ENCODE results near the gene ITPR2. TPM values are rescaled to one million over a fixed set of nuclear protein-coding genes. Genes with fewer than 3 reads are reported as not detected.
"Not testable (repeated sequence)": the region's sequence is repeated elsewhere in the genome, so short reads cannot be mapped to it uniquely, and the experiment has no call there.

The ITPR2 gene
- total RNA-seq, 1 donor from 2014 or later = 14.6 TPM

DNA sequence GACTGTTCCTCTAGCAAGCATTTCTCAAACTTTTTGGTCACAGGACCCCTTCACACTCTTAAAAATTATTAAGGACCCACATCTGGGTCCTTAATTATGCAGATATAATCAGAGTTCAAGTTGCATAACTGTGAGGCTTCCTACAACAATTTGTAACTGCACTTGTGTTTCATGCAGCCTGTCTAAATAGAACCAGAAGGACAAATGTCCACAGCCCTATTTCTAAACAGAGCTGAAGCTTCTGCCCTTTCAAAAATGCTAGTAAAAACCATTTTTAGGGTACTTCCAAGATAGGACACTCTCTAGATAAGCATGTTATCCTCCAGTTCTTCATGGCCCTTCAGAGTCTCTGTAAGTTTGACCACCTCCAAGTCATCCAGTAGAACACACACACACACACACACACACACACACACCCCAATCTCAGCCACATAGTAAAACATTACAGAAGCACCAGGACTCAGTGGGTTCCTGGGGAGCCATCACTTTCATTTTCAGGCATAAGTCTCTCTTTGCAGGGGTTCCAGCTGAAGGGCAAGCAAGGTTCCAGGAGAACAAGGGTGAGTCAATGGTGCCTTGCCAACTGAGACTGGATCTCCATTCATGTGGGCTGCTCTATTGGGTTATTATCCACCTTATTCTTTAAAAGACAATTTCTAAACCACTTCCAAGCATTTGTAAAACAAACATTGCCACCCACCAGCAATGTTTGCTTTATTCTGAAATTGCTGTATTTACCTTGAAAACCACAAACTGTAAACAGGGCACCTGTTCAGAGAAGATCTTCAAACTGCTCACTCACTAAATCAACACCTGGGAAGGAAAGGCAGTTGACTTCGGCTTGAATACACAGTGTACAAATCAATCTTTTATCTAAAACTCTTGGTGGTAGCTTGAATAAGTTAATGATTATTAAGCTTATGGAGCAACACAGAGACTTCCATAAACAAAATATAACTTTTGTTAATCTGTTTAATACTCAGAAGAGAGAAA is 64.1 kb downstream of the ITPR2 start:
- Histone ChIP-seq H3K4me1 (ENCODE audit: control insufficient read depth in 3 of 3, insufficient read depth in 3 of 3, low read length in 3 of 3) (peaks cover 0 to 6% (median 0%) of the 10 kb centered on the region in 3 donors), H3K9ac (ENCODE audit: low read depth in 1 of 3, low read length in 3 of 3) (no peak overlapping the region), H3K27me3 (ENCODE audit: control insufficient read depth in 3 of 3, insufficient read depth in 3 of 3, low read length in 3 of 3) (no peaks in the 10 kb centered on the region), H3K27ac (ENCODE audit: low read depth, low read length) (no peak overlapping the region), H3K36me3 (ENCODE audit: control insufficient read depth in 3 of 3, insufficient read depth in 3 of 3, low read length in 3 of 3) (no peaks in the 10 kb centered on the region), H3K4me3 (ENCODE audit: low read length in 3 of 3) (no peak overlapping the region), H3K9me3 (ENCODE audit: control insufficient read depth in 3 of 3, low read length in 3 of 3) (no peaks in the 10 kb centered on the region)

GRCh38 chr12:26767865-26768264 is 65.1 kb downstream of the ITPR2 start:
- Histone ChIP-seq H3K4me3 (ENCODE audit: low read length in 3 of 3) (no peak overlapping the region), H3K27ac (ENCODE audit: low read depth, low read length) (no peak overlapping the region), H3K9me3 (ENCODE audit: control insufficient read depth in 3 of 3, low read length in 3 of 3) (no peaks in the 10 kb centered on the region)

GRCh38 chr12:26767116-26767515 is 65.9 kb downstream of the ITPR2 start:
- H3K4me1 ChIP-seq (ENCODE audit: control insufficient read depth in 3 of 3, insufficient read depth in 3 of 3, low read length in 3 of 3) = peaks cover 0 to 6% (median 0%) of the 10 kb centered on the region in 3 donors
- H3K9ac ChIP-seq (ENCODE audit: low read depth in 1 of 3, low read length in 3 of 3) = no peak overlapping the region
- no peaks in the 10 kb centered on the region for H3K27me3 ChIP-seq (ENCODE audit: control insufficient read depth in 3 of 3, insufficient read depth in 3 of 3, low read length in 3 of 3)
- H3K27ac ChIP-seq (ENCODE audit: low read depth, low read length) = no peak overlapping the region
- H3K36me3 ChIP-seq (ENCODE audit: control insufficient read depth in 3 of 3, insufficient read depth in 3 of 3, low read length in 3 of 3) = no peaks in the 10 kb centered on the region
- no peak overlapping the region for H3K4me3 ChIP-seq (ENCODE audit: low read length in 3 of 3)
- no peaks in the 10 kb centered on the region for H3K9me3 ChIP-seq (ENCODE audit: control insufficient read depth in 3 of 3, low read length in 3 of 3)

More at GRCh38 chr12:26767865-26768264, 65.1 kb downstream of the ITPR2 start:
- peaks cover 0 to 6% (median 0%) of the 10 kb centered on the region in 3 donors for H3K4me1 ChIP-seq (ENCODE audit: control insufficient read depth in 3 of 3, insufficient read depth in 3 of 3, low read length in 3 of 3)
- H3K27me3 ChIP-seq (ENCODE audit: control insufficient read depth in 3 of 3, insufficient read depth in 3 of 3, low read length in 3 of 3) = no peaks in the 10 kb centered on the region
- no peaks in the 10 kb centered on the region for H3K36me3 ChIP-seq (ENCODE audit: control insufficient read depth in 3 of 3, insufficient read depth in 3 of 3, low read length in 3 of 3)
- H3K9ac ChIP-seq (ENCODE audit: low read depth in 1 of 3, low read length in 3 of 3) = no peak overlapping the region

DNA sequence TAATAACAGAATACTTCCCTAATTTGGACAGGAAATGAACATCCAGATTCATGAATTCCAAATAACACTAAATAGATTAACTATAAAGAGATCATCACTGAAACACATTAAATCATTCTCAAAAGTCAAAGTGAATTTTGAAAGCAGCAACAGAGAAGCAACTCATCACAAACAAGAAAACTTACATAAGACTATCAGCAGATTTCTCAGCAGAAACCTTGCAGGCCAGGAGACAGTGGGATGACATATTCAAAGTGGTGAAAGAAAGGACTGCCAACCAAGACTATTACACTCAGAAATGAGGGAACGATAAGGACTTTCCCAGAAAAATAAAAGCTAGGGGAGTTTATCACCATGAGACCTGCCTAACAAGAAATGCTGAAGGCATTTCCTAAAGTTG is 70.8 kb downstream of the ITPR2 start:
- H3K27ac ChIP-seq (ENCODE audit: low read depth, low read length) = no peak overlapping the region
- no peak overlapping the region for H3K9ac ChIP-seq (ENCODE audit: low read depth in 1 of 3, low read length in 3 of 3)
- no peaks in the 10 kb centered on the region for H3K4me1 ChIP-seq (ENCODE audit: control insufficient read depth in 3 of 3, insufficient read depth in 3 of 3, low read length in 3 of 3)
- no peaks in the 10 kb centered on the region for H3K36me3 ChIP-seq (ENCODE audit: control insufficient read depth in 3 of 3, insufficient read depth in 3 of 3, low read length in 3 of 3)
- H3K9me3 ChIP-seq (ENCODE audit: control insufficient read depth in 3 of 3, low read length in 3 of 3) = peaks cover 0 to 2% (median 0%) of the 10 kb centered on the region in 3 donors
- no peak overlapping the region for H3K4me3 ChIP-seq (ENCODE audit: low read length in 3 of 3)
- H3K27me3 ChIP-seq (ENCODE audit: control insufficient read depth in 3 of 3, insufficient read depth in 3 of 3, low read length in 3 of 3) = no peaks in the 10 kb centered on the region

- no peak overlapping the region for H3K27ac ChIP-seq (ENCODE audit: low read depth, low read length)
- H3K4me3 ChIP-seq (ENCODE audit: low read length in 3 of 3) = no peak overlapping the region
- no peaks in the 10 kb centered on the region for H3K27me3 ChIP-seq (ENCODE audit: control insufficient read depth in 3 of 3, insufficient read depth in 3 of 3, low read length in 3 of 3)
- H3K9ac ChIP-seq (ENCODE audit: low read depth in 1 of 3, low read length in 3 of 3) = no peak overlapping the region
- no peaks in the 10 kb centered on the region for H3K36me3 ChIP-seq (ENCODE audit: control insufficient read depth in 3 of 3, insufficient read depth in 3 of 3, low read length in 3 of 3)
- H3K4me1 ChIP-seq (ENCODE audit: control insufficient read depth in 3 of 3, insufficient read depth in 3 of 3, low read length in 3 of 3) = no peaks in the 10 kb centered on the region
- peaks cover 0 to 2% (median 0%) of the 10 kb centered on the region in 3 donors for H3K9me3 ChIP-seq (ENCODE audit: control insufficient read depth in 3 of 3, low read length in 3 of 3)
These were observed 71.2 kb downstream of the ITPR2 start for GRCh38 chr12:26761775-26762174.

DNA sequence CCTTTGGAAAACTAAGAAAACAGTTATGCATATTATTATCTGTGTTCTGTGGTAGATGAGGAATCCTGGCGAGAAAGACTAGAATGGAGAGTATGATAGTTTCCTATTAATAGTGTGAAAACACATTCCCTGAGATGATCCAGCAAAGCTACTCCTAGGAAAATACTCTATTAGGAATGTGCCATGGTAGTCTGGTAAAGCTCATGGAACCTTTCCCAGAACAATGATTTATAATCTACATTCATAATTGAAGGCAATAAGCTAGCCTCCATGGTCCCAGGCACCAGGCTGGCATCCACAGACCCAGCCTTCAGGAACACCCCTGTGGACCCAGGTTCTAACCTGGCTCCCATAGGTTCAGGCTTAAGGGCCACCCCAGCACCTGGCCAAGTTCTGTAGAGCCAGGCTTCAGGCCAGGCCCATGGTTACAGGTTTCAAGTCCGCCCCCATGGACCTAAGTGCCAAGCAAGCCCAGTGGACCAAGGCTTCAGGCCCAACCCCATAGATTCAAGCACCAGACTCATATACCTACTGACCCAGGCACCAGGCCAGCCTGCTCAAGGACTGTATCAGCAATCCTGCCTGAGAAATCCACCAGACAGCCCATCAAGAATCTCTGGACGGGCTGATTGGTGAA is 72.2 kb downstream of the ITPR2 start:
- H3K27me3 ChIP-seq (ENCODE audit: control insufficient read depth in 3 of 3, insufficient read depth in 3 of 3, low read length in 3 of 3) = no peaks in the 10 kb centered on the region
- H3K27ac ChIP-seq (ENCODE audit: low read depth, low read length) = no peak overlapping the region
- no peaks in the 10 kb centered on the region for H3K36me3 ChIP-seq (ENCODE audit: control insufficient read depth in 3 of 3, insufficient read depth in 3 of 3, low read length in 3 of 3)
- no peaks in the 10 kb centered on the region for H3K4me1 ChIP-seq (ENCODE audit: control insufficient read depth in 3 of 3, insufficient read depth in 3 of 3, low read length in 3 of 3)
- peaks cover 0 to 2% (median 0%) of the 10 kb centered on the region in 3 donors for H3K9me3 ChIP-seq (ENCODE audit: control insufficient read depth in 3 of 3, low read length in 3 of 3)
- no peak overlapping the region for H3K4me3 ChIP-seq (ENCODE audit: low read length in 3 of 3)
- no peak overlapping the region for H3K9ac ChIP-seq (ENCODE audit: low read depth in 1 of 3, low read length in 3 of 3)

GRCh38 chr12:26755362-26755761 is 77.6 kb downstream of the ITPR2 start:
- H3K9me3 ChIP-seq (ENCODE audit: control insufficient read depth in 3 of 3, low read length in 3 of 3); H3K4me3 ChIP-seq (ENCODE audit: low read length in 3 of 3); H3K36me3 ChIP-seq (ENCODE audit: control insufficient read depth in 3 of 3, insufficient read depth in 3 of 3, low read length in 3 of 3); H3K9ac ChIP-seq (ENCODE audit: low read depth in 1 of 3, low read length in 3 of 3); H3K27ac ChIP-seq (ENCODE audit: low read depth, low read length); H3K27me3 ChIP-seq (ENCODE audit: control insufficient read depth in 3 of 3, insufficient read depth in 3 of 3, low read length in 3 of 3); H3K4me1 ChIP-seq (ENCODE audit: control insufficient read depth in 3 of 3, insufficient read depth in 3 of 3, low read length in 3 of 3): not testable (repeated sequence)

DNA sequence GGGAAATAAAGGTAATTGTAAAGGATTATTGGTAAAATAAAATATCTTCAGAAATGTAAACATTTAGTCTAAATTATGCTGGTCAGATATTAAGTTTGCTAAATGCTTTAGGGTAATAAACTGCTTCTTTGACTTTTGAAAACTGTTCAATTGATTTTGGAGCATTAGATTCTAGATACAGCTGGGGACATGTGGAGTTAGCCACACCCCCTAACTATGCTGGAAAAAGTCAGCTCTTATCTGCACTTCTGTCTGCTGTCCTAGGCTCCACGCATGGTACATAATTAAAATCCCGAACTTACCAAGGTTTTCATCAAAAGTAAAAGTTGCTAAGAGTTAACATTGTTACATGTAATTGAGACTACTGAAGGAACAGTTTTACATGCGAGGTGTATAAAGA is 78.8 kb downstream of the ITPR2 start:
- peaks cover 0 to 3% (median 0%) of the 10 kb centered on the region in 3 donors for H3K4me1 ChIP-seq (ENCODE audit: control insufficient read depth in 3 of 3, insufficient read depth in 3 of 3, low read length in 3 of 3)
- no peak overlapping the region for H3K27ac ChIP-seq (ENCODE audit: low read depth, low read length)

DNA sequence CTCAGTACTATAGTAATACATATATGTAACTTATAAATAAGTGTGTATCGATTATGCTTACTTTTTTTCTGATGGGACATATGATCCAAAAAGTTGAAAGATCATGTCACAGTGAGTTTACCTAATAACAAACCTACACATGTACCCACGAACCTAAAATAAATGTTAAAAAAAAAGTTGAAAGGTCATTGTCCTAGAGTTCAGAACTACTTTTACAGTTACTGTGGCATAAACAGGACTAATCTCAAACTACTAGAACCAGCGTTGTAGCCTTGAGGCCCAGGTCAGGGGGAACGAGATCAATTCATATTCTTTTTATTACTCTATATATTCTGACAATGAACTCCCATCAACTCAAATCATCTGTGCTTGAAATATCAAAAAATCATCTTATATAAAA is 81.8 kb downstream of the ITPR2 start:
- Histone ChIP-seq H3K4me3 (ENCODE audit: low read length in 3 of 3) (no peak overlapping the region), H3K27ac (ENCODE audit: low read depth, low read length) (no peak overlapping the region), H3K9ac (ENCODE audit: low read depth in 1 of 3, low read length in 3 of 3) (no peak overlapping the region), H3K36me3 (ENCODE audit: control insufficient read depth in 3 of 3, insufficient read depth in 3 of 3, low read length in 3 of 3) (no peaks in the 10 kb centered on the region), H3K4me1 (ENCODE audit: control insufficient read depth in 3 of 3, insufficient read depth in 3 of 3, low read length in 3 of 3) (peaks cover 0 to 3% (median 0%) of the 10 kb centered on the region in 3 donors), H3K27me3 (ENCODE audit: control insufficient read depth in 3 of 3, insufficient read depth in 3 of 3, low read length in 3 of 3) (no peaks in the 10 kb centered on the region), H3K9me3 (ENCODE audit: control insufficient read depth in 3 of 3, low read length in 3 of 3) (no peaks in the 10 kb centered on the region)

More for the DNA sequence above, 78.8 kb downstream of the ITPR2 start:
- no peaks in the 10 kb centered on the region for H3K9me3 ChIP-seq (ENCODE audit: control insufficient read depth in 3 of 3, low read length in 3 of 3)
- no peak overlapping the region for H3K9ac ChIP-seq (ENCODE audit: low read depth in 1 of 3, low read length in 3 of 3)
- H3K36me3 ChIP-seq (ENCODE audit: control insufficient read depth in 3 of 3, insufficient read depth in 3 of 3, low read length in 3 of 3) = no peaks in the 10 kb centered on the region
- no peak overlapping the region for H3K4me3 ChIP-seq (ENCODE audit: low read length in 3 of 3)
- no peaks in the 10 kb centered on the region for H3K27me3 ChIP-seq (ENCODE audit: control insufficient read depth in 3 of 3, insufficient read depth in 3 of 3, low read length in 3 of 3)

All from skeletal muscle tissue (tissue), 4 donors.